GM19452 (cell line): Measurements from ENCODE around the gene UBN1.

ENCODE experiments used
- ATAC-seq: cut with Tn5 transposase; IDR thresholded peaks from one replicate; pipeline ENCODE4 v1.9.1; 2021; ENCODE audit not compliant: unreplicated experiment

UBN1 gene

GRCh38 chr16:4814046-4814445 is 33.2 kb upstream of the UBN1 start:
- ATAC-seq: no peak

- no peak for ATAC-seq
These were observed 32.6 kb upstream of the UBN1 start for GRCh38 chr16:4814542-4815173.

DNA sequence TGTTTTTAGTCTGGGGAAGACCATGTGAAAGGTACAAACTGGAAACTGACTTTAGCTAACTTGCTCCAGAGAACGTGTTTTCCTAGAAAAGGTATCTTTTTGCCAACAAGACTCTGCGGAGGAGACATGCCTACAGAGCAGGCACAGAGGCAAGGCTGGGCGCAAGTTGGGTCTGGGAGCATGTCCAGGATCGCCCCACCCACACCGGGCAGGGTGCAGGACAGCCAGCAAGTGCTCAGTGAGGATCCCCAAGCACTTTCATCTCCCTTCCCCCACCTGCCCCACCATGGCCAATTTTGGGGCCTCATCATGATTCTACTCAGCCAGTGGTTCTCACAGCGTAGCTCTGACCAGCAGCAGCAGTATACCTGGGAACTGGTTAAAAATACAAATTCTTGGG is 26.6 kb upstream of the UBN1 start:
- no peak for ATAC-seq

DNA sequence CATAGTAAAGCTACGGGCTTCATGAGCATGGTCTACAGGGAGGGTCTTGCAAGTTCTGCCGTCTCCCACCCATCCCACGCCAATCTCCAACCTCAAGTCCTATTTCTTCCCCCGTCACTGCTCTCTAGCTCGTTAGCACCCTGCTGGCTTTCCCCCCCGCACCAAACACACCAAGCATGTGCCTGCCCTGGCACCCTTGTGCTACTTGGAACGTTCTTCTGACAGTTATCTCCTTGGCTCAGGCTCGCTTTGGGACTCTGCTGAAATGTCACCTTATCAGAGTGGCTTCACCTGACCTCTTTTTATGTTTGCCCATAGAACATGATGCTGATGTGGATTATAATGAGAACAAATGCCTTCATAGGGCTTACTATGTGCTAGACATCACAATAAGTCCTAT is 22.1 kb upstream of the UBN1 start:
- ATAC-seq: no peak

DNA sequence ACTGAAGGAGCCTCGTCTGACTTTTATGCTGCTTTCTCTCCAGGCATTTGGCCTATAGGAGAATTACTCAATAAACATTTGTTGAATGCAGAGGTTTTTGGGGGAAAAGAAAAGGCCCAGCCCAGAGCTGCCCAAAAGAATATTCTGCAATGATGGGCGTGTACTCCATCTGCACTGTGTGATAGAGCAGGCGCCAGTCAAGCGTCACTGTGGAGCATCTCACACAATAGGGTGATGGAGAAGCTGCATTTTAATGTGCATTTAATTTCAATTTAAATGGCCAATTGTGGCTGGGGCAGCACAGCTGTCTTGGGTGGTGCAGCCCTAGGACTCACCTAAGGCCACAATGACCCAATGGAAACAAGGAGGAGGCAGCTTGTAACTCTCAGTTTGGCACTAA is 20.8 kb upstream of the UBN1 start:
- no peak for ATAC-seq

- ATAC-seq: no peak
These were observed 20.3 kb upstream of the UBN1 start for GRCh38 chr16:4826980-4827379.

- no peak for ATAC-seq
These were observed 18.5 kb upstream of the UBN1 start for GRCh38 chr16:4828567-4829321.

GRCh38 chr16:4830408-4830807 is 16.9 kb upstream of the UBN1 start:
- ATAC-seq: no peak

DNA sequence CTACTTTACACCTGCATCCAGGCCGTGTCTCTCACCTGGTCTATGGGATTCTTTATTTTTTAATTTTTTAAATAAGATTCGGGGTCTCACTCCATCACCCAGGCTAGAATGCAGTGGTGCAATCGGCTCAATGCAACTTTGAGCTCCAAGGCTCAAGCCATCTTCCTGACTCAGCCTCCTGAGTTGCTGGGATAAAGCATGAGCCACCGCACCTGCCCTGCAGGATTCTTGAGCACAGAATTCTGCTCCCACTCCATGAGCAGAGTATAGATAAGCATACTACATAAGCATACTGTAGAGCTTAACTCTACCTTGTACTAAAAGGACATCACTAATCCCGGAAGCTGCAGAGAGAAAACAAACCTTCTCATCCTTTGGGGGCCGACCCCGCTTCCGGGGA is 15.7 kb upstream of the UBN1 start:
- ATAC-seq: no peak

DNA sequence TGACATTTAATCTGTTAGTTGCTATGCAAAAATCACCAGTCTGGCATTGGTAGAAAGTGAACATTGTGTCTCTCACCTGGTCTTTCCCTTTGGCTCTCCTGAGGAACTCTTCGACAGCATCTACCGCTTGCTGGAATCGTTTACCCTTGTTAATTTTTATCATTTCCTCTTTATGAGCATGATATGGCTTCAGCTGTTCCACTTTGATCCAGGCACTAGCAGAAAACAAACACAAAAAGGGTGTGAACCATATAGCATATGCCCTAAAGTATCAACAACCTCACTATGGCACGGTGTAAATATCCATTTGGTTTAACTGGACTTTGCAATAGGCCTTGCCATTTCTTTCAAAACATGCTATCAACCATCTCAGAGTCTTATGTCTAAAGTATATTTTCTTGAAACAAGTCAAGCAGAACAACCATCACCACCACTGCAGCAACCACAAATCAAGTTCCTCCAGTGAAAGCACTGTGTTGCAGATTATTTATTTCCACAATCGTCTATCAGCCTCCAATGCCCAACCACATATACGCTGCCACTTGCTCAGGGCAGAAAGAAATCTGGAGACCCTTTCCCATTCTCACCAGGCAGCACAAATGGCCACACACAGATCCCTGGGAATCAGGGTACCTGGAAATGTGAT is 14.5 kb upstream of the UBN1 start:
- ATAC-seq: no peak

DNA sequence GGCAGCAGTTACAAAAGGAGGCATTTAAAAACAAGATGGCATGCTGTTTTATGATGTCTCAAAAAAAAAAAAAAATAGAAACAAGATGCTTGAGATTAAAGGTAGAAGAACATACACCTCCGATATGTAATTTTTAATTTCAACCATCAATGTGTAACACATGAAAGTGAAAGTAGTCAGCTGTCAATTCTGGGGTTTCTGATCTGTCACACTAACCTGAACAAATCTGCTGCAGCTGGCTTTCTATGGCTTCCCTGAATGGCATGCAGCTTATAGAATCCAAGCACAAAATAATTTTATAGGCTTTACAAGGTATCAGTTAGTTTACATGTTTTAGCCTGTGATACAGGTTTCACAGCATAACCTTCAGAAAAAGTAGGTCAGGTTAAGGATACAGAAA is 13.7 kb upstream of the UBN1 start:
- ATAC-seq: no peak

DNA sequence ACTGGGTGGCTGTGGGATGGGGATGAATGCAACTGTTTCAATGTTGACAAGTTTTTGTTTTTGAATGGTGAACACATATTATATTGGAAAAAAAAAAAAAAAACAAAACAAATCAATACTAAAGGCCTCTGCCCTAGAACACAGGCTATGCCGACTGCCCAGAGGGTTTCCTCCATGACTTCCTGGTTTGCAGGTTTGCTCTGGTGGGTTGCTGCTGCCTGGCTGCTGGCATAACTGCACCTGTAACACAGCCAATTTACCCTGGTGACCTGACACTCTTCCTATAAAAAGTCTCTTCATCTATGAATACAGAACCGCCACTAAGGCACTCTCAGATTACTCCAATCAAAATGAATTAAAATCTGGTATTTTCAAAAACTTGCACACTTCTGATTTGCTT is 10.6 kb upstream of the UBN1 start:
- no peak for ATAC-seq

GRCh38 chr16:4837733-4838501 is 9.4 kb upstream of the UBN1 start:
- no peak for ATAC-seq

GRCh38 chr16:4839942-4840341 is 7.3 kb upstream of the UBN1 start:
- no peak for ATAC-seq

DNA sequence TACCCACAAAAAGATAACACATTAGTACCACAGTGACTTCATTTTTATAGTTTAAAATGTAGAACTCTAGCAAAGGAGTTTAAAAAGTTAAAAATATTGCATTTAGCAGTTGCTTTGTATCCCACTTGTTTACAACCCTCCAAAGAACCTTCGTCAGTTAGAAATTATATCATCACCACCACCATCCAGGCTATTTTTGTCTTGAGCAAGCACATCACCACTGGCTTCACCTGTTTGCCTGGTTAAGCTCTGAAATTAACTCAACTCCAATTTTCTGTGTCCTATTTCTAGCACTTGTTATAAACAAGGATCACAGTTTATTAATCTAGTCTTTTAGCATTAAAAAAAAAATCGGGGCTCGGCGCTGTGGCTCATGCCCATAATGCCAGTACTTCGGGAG is 6.3 kb upstream of the UBN1 start:
- no peak for ATAC-seq

GRCh38 chr16:4846503-4846900 is 779 bp upstream of the UBN1 start:
- ATAC-seq: peak; percentile 18

- peak; percentile 20 for ATAC-seq
These were observed 700 bp downstream of the UBN1 start for GRCh38 chr16:4847774-4848587.

GRCh38 chr16:4850211-4850610 is 2.9 kb downstream of the UBN1 start:
- no peak for ATAC-seq

DNA sequence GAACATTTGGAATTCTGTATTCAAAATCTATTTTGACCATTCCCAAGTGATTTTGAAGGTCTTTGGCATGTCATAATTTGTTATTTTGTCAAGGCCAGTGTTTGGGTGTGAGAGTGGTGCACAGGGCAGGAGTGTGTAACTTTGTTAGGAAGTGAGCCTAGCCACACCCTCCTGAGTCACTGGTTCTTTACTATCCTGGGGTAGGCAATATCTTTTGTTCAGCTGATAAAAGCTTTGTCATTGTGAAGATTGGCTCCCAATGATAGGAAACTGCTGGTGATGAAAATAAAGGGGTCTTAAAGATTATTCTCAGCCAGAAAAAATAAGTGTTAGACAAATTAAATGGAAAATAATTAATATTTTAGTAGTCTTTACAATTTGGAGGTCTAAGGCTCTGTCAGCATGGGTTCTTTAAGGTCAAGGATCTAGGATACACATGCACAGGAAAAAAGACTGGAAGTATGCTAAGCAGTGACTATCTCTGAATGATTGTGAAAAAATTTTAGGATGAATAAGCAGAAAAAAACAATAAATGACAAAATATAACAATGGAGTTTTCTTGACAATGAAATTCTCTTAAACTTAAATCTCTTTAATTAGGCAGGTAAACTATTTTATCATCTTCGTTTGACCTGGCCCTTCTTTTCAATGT is 5.1 kb downstream of the UBN1 start:
- ATAC-seq: no peak

- ATAC-seq: no peak
These were observed 8.1 kb downstream of the UBN1 start for GRCh38 chr16:4855371-4855770.
